ENCODE results near the gene NTM.

DNA sequence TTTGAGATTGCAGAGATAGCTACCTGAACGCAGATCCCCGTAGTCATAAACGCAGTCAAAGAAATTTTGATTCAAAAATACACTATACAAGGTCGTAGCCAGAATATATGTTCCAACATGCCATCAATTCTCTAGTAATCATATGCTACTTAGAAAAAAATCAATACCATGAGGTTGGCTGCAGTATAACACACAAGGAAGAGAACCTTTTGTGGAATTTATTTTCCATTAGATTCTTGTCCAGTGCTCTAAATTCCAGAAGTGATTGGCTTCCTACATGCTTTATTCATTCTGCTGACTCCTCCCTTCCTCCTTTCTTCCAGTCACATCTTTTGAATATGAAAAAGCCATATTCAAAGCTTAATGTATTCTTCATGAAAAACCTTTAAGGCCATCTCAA, 189.9 kb downstream of the NTM start:
- TF ChIP-seq, protein P1, sequence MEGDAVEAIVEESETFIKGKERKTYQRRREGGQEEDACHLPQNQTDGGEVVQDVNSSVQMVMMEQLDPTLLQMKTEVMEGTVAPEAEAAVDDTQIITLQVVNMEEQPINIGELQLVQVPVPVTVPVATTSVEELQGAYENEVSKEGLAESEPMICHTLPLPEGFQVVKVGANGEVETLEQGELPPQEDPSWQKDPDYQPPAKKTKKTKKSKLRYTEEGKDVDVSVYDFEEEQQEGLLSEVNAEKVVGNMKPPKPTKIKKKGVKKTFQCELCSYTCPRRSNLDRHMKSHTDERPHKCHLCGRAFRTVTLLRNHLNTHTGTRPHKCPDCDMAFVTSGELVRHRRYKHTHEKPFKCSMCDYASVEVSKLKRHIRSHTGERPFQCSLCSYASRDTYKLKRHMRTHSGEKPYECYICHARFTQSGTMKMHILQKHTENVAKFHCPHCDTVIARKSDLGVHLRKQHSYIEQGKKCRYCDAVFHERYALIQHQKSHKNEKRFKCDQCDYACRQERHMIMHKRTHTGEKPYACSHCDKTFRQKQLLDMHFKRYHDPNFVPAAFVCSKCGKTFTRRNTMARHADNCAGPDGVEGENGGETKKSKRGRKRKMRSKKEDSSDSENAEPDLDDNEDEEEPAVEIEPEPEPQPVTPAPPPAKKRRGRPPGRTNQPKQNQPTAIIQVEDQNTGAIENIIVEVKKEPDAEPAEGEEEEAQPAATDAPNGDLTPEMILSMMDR (IDR thresholded peaks at IDR 0.05; ENCODE audit: low read length): no peak
- no peak for TF ChIP-seq EZH2 (IDR thresholded peaks at IDR 0.05; ENCODE audit: borderline replicate concordance, low read length)

Data from OCI-LY1 (cell line).